HG03060 (cell line): Measurements from ENCODE around the gene VAMP2.

Experiments used
- ATAC-seq: cut with Tn5 transposase; IDR thresholded peaks from one replicate; pipeline ENCODE4 v1.9.1; 2021; ENCODE audit warnings: low read depth, moderate number of reproducible peaks; ENCODE audit not compliant: unreplicated experiment

The VAMP2 gene

GRCh38 chr17:8162233-8162996, at the start of gene VAMP2:
Gene VAMP2 (minus strand): TSS chr17:8162948. CDS start chr17:8162879, 69 bp downstream.
- ATAC-seq, result no peak

- ATAC-seq, result no peak
Observed at GRCh38 chr17:8210761-8211458, 48.2 kb upstream of the VAMP2 start.

GRCh38 chr17:8209907-8210760, 47.4 kb upstream of the VAMP2 start, which contains the start of gene AURKB:
Gene AURKB (minus strand): TSS chr17:8210575. CDS start chr17:8210224, 351 bp downstream.
- ATAC-seq, result peak; percentile 49

GRCh38 chr17:8206536-8206935, 43.8 kb upstream of the VAMP2 start:
- no peak for ATAC-seq

GRCh38 chr17:8204761-8205555, 42.2 kb upstream of the VAMP2 start:
- ATAC-seq, result no peak

GRCh38 chr17:8192070-8192815, 29.5 kb upstream of the VAMP2 start:
- ATAC-seq, result no peak

GRCh38 chr17:8190506-8190905, 27.8 kb upstream of the VAMP2 start:
- no peak for ATAC-seq

- ATAC-seq, result peak; percentile 35
Observed at GRCh38 chr17:8189711-8190477, 27.1 kb upstream of the VAMP2 start, which contains the start of gene BORCS6. Gene BORCS6 (minus strand): TSS chr17:8190180. CDS start chr17:8190140, 40 bp downstream.

- ATAC-seq, result no peak
Observed at GRCh38 chr17:8189041-8189710, 26.4 kb upstream of the VAMP2 start.

GRCh38 chr17:8188263-8188839, 25.6 kb upstream of the VAMP2 start:
- ATAC-seq, result no peak

- peak; percentile 20 for ATAC-seq
Observed at GRCh38 chr17:8187517-8188262, 24.9 kb upstream of the VAMP2 start.

GRCh38 chr17:8186787-8187516, 24.2 kb upstream of the VAMP2 start:
- peak; percentile 19 for ATAC-seq

- ATAC-seq, result peak; percentile 0
Observed at GRCh38 chr17:8186446-8186786, 23.7 kb upstream of the VAMP2 start.

GRCh38 chr17:8185582-8186445, 23.1 kb upstream of the VAMP2 start:
- no peak for ATAC-seq

- ATAC-seq, result no peak
Observed at GRCh38 chr17:8176998-8177731, 14.4 kb upstream of the VAMP2 start.
